AG04449 (cell line): ENCODE measurements around the gene ANO2.

Source experiments
- CTCF ChIA-PET: fragments of 350-600 bp; formaldehyde crosslinking; extraction: SDS; loops from one replicate; lab custom pipeline; 2021; ENCODE audit warnings: antibody characterized with exemption; lab: Yijun Ruan, JAX
- POLR2A ChIA-PET: fragments of 400-600, 350-600 bp; formaldehyde crosslinking; extraction: SDS; loops from one replicate; lab custom pipeline; 2020; ENCODE audit warnings: antibody characterized with exemption, inconsistent platforms; lab: Yijun Ruan, JAX
- DNase-seq: peaks from one replicate; pipeline ENCODE4 v3.0.0-alpha.2; 2010; ENCODE audit warnings: low read depth, low spot score
- H3K4me3 ChIP-seq: 2 replicates; pipeline ENCODE4 v1.5.1; 2011; ENCODE audit warnings: low read depth, mild to moderate bottlenecking, control low read depth, low read length
- TF ChIP-seq, protein P1 (sequence below): IDR thresholded peaks from one replicate; pipeline ENCODE4 v1.5.1; 2011; ENCODE audit warnings: mild to moderate bottlenecking, moderate library complexity, low read length, control low read depth, inconsistent platforms; ENCODE audit not compliant: insufficient read depth; ENCODE audit errors: missing control alignments

ANO2 gene

DNA sequence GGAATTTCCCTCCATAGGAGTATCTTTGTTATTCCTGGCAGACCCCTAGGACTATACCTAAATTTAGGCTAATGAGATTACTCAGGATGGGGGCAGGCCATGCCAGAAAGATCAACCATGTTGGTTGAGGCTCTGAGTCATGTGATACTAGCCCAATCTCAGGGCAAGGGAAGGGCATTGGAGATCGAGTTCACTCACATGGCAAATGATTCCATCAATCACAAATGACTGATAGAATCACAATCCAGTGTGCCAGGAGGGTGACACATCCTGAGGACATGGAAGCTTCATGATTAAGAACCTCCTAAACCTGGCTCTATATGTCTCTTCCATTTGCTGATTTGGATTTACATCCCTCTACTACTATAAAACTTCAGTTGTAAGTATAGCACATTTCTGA, 330.8 kb downstream of the ANO2 start:
- POLR2A ChIA-PET, result no interaction called here
- no peak for DNase-seq
- CTCF ChIA-PET, result interaction anchor here (0.6 kb wide), 1 partner anchor 61 kb away, joined by 3 read pairs; no protein-coding TSS in a partner anchor
- TF ChIP-seq, protein P1, sequence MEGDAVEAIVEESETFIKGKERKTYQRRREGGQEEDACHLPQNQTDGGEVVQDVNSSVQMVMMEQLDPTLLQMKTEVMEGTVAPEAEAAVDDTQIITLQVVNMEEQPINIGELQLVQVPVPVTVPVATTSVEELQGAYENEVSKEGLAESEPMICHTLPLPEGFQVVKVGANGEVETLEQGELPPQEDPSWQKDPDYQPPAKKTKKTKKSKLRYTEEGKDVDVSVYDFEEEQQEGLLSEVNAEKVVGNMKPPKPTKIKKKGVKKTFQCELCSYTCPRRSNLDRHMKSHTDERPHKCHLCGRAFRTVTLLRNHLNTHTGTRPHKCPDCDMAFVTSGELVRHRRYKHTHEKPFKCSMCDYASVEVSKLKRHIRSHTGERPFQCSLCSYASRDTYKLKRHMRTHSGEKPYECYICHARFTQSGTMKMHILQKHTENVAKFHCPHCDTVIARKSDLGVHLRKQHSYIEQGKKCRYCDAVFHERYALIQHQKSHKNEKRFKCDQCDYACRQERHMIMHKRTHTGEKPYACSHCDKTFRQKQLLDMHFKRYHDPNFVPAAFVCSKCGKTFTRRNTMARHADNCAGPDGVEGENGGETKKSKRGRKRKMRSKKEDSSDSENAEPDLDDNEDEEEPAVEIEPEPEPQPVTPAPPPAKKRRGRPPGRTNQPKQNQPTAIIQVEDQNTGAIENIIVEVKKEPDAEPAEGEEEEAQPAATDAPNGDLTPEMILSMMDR, result no peak
- H3K4me3 ChIP-seq, result no peak overlapping the region

DNA sequence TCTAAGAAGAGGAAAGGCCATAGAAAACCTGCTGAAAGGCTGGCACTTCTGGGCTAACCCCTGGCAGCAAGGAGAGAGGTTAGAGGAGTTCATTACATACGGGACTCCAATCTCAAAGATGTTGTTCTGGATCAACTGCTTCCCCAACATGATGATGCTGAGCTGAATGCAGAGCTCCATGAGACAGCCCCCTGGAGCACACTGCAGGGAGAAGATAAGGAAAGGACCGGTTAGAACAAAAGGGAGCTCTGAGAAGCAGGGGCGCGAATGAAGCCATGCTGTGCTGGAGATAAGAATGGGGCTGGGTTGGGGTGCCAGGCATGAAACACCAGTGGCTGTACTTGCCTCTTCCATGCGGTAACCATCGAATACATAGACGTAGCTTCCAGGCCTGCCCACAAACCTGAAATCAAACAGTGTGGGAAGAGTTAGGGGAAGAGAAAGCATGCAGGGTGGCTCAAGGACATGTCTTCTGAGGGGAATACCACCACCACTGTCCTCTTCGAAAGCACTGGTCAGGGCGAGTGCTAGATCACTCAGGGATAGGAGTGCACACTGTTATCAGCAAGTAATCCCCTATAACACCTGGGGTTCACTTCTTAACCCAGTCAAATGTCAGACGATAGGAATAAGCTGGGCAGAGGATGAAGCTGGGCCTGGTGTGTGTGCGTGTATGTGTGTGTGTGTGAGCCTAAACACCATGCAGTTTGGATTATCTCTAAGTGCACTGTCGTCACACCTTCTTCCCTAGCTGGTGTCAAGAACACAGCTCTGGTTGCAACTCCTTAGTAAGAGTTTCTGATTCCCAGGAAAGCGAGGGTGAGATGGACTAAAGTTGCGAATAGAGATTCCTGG, 332.3 kb downstream of the ANO2 start:
- TF ChIP-seq, protein P1, result no peak
- DNase-seq, result no peak
- no peak overlapping the region for H3K4me3 ChIP-seq
- POLR2A ChIA-PET, result no interaction called here
- CTCF ChIA-PET, result no interaction called here

DNA sequence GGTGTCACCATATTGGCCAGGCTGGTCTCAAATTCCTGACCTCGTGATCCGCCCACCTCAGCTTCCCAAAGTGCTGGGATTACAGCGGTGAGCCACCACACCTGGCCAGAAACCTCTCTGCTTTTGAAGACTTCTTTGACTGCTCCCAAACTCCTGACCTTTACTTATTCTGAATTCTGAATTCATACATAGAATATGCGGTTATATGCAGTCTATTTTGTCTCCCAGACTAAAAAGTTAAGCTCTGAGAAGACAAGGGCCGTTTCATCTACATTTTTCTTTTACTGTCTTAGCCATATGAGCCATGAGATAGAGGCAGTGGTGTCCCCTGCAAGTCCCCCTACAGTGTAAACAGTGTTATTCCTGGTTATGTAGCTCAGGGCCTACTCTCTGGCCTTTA, 333.9 kb downstream of the ANO2 start:
- POLR2A ChIA-PET, result no interaction called here
- no peak for DNase-seq
- TF ChIP-seq, protein P1, result no peak
- CTCF ChIA-PET, result interaction anchor here (1.2 kb wide), 1 partner anchor 24 kb away, joined by 4 read pairs; no protein-coding TSS in a partner anchor
- H3K4me3 ChIP-seq, result no peak overlapping the region

- ChIA-PET CTCF (no interaction called here), POLR2A (no interaction called here)
- TF ChIP-seq, protein P1, result no peak
- DNase-seq, result no peak
- H3K4me3 ChIP-seq, result no peak overlapping the region
Observed at GRCh38 chr12:5599378-5599777, 345.7 kb downstream of the ANO2 start.

DNA sequence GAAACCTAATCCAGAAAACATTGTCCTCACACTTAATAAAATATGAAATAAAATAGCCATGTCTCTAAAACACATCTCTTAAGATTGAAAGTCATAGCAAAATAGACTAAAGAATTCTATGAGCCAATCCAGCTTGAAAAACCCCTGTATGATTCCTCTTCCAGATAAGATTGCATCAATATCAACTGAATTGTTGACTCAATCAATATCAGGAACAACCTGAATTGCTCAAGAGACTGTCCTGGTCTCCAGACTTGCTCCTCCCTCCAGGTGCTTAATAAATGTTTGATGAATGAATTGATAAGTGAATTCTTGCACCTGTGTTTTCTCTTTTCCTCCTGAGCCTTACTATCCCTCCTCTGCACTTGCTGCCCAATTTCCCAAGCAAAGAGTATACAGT, 351.1 kb downstream of the ANO2 start:
- ChIA-PET POLR2A (no interaction called here), CTCF (interaction anchor here (1.3 kb wide), 2 partner anchors 24 to 55 kb away, joined by 4 read pairs; no protein-coding TSS in a partner anchor)
- DNase-seq, result no peak
- H3K4me3 ChIP-seq, result no peak overlapping the region
- TF ChIP-seq, protein P1, result no peak

DNA sequence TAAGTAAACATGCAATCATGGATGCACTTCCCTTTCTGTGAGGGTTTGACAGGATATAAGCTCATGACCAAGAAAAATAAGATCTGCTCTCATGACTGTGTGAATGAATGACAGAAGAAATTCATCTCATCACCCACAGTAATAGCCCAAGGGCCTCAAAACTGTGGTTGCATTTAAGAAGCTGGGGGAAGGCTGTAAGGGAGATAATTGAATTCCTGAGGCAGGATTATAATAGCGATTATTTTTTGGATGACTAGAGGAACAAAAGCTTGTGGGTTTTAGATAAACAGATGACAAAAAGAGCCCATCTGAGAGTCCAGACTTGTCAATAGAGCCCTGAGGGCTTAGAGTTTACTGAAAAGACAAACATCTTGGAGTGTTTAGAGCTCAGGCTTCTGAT, 352.0 kb downstream of the ANO2 start:
- DNase-seq, result no peak
- CTCF ChIA-PET, result interaction anchor here (0.7 to 1.3 kb wide), 4 partner anchors 23 to 165 kb away, joined by 3 to 4 read pairs (median 4); no protein-coding TSS in a partner anchor
- POLR2A ChIA-PET, result no interaction called here
- H3K4me3 ChIP-seq, result no peak overlapping the region
- TF ChIP-seq, protein P1, result no peak
